ENCODE data around the gene ATP8B4.

ATP8B4 gene

GRCh38 chr15:49953421-49953820 is 165.6 kb downstream of the ATP8B4 start:
- no peak for DNase-seq (ENCODE audit: low read depth)

- DNase-seq (ENCODE audit: low read depth), result no peak
These were observed 172.4 kb downstream of the ATP8B4 start for GRCh38 chr15:49946681-49947080.

GRCh38 chr15:49934487-49934886 is 184.5 kb downstream of the ATP8B4 start:
- no peak for DNase-seq (ENCODE audit: low read depth)

- DNase-seq (ENCODE audit: low read depth), result no peak
These were observed 191.7 kb downstream of the ATP8B4 start for GRCh38 chr15:49927189-49927861.

DNA sequence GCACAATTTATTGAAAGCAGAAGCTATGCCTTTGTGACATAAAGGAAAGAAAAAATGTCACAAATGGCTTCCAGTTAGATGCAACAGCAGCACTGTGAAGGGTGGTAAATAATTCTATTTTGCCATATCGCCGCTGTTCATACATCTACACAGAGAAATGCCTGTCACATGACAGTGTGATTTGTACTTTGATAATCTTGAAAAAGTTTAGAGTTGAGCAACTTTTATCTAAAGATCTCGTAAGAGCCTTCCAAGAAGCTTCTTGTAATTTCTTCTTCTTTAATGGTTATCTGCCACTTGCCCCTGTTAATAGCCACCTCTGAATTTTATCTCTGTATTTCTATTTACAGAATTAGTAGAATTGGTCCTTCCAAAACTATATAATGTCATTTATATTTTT is 192.3 kb downstream of the ATP8B4 start:
- DNase-seq (ENCODE audit: low read depth), result no peak

DNA sequence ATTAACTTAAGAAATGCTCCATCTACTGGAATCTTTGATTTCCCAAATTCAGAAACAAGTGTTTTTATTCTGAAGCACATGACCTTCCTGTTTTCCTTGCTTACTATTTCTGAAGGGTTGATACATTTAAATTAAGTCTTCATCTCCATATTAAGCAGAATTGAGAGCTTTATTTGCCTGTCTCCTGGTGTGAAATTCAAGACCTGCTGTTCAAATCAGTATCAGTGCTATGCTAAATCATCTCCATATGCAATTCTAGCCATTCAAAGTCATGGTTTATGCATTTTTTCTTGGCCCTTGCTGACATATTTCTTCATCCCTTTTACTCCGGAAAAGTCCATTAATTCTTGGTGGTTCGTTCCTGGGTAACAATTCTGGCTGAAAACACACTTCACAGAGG is 195.4 kb downstream of the ATP8B4 start:
- DNase-seq (ENCODE audit: low read depth), result no peak

GRCh38 chr15:49919034-49919433 is 200.0 kb downstream of the ATP8B4 start:
- DNase-seq (ENCODE audit: low read depth), result no peak

DNA sequence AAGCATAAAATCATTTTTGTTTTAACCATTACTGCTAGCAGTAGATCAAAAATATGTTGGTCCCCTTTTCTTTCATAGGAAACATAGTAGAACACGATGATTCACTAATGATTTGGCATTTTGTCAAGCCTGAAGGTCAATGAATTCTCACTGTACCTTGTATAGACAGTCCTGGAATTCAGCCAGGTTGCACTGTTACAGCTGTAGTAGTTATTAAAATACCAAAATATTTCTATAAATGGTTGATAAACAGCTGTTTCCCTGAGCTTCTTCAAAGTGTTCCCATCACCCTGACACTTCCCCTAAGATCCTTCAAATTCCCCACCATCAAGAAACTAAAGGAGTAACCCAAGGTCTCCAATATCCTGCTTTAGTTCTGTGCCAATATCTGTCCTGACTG is 200.9 kb downstream of the ATP8B4 start:
- DNase-seq (ENCODE audit: low read depth), result no peak

DNA sequence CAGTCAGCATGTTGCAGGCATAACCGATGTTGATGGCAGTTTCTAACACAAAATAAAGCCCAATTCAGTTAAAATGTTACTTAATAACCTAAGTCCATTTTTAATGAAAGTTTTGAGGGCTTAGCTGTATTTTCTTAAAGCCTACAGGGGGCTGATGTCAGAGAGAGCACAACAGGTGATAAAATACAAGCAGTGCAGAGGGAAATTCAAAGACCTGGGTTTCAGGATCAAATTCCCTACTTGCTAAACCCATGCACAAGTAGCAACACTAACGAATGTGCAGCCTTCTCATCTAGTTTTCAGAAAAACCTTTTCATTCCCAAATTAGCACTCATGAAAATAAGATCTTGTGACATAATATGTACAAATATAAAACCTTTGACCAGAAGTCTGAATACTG is 202.0 kb downstream of the ATP8B4 start:
- no peak for DNase-seq (ENCODE audit: low read depth)

GRCh38 chr15:49915822-49916221 is 203.2 kb downstream of the ATP8B4 start:
- no peak for DNase-seq (ENCODE audit: low read depth)

DNA sequence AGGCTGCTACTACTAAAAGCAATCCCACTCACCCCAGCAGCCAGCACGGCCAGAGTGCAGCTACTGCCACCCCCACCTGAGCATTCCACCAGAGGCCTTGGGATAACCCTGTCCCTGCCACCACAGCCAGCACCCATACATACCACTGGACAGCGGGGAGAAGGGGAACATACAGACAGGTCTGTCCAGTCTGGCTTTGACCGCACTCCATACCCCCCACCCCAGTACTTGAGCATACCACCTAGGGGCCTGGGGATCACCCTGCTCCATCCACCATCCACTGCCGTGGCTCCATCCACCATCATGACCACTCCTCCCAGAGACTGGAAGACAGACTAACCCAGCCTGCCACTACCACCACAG is 210.1 kb downstream of the ATP8B4 start:
- DNase-seq (ENCODE audit: low read depth), result no peak

GRCh38 chr15:49908236-49908932 is 210.6 kb downstream of the ATP8B4 start:
- DNase-seq (ENCODE audit: low read depth), result no peak

- no peak for DNase-seq (ENCODE audit: low read depth)
These were observed 212.1 kb downstream of the ATP8B4 start for GRCh38 chr15:49906966-49907365.

GRCh38 chr15:49905221-49905620 is 213.8 kb downstream of the ATP8B4 start:
- DNase-seq (ENCODE audit: low read depth), result no peak

DNA sequence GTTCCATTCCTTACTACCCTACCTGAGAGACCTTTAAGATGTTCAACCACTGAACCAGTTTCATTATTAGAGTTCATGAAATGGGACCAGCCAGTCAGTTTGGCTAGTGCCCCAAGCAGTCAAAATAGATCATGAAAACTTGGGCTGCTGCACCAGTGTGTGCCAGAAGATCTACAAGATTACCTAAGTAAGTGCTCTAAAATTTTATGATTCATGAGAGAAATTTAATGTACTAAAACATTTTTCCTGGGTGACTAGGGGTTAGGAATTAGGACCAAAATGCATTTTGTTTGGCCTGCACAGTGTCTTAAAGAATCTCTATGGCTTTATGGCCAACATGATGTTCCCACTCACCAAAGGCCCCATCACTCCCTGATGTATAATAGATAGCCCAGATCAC is 214.7 kb downstream of the ATP8B4 start:
- DNase-seq (ENCODE audit: low read depth), result no peak

DNA sequence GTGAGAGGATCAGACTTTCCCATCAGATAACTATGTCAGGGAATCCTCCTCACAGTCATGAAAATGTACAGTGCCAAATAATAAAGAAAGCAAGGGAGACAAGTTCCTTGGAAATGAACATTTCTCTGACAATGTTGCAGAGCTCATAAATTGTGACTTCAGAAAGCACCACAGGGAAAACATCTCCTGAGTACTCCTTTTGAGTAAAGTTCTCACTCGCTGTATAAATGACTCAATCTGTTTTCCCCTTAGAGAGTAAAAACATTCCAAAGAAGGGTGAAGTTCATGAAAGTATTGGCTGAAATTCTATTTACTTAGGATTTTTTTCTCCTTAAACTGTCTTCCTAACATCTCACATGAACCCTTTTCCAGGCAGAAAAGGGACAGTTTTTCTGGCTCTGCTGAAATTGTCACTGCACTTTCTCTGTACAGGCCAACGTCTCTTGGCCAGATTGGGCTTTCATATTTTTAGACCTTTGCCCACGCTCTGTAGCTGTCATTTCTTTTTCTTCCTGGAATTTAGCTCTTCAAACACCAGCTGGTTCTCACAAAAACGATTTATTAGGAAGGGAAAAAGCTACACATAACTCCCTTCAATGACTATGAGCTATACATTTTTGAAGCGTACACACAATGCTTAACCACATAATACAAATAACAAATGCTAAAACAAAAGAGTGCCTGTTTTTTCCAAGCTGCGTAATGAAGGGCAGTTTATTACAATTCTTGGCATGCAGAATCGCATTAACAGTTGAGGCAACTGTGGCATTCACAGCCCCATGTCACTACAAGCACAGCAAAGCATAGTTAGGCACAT is 216.1 kb downstream of the ATP8B4 start:
- no peak for DNase-seq (ENCODE audit: low read depth)

GRCh38 chr15:49901996-49902684 is 216.9 kb downstream of the ATP8B4 start:
- DNase-seq (ENCODE audit: low read depth), result no peak

- DNase-seq (ENCODE audit: low read depth), result no peak
These were observed 217.7 kb downstream of the ATP8B4 start for GRCh38 chr15:49901321-49901720.

- DNase-seq (ENCODE audit: low read depth), result no peak
These were observed 218.2 kb downstream of the ATP8B4 start for GRCh38 chr15:49900903-49901235.

DNA sequence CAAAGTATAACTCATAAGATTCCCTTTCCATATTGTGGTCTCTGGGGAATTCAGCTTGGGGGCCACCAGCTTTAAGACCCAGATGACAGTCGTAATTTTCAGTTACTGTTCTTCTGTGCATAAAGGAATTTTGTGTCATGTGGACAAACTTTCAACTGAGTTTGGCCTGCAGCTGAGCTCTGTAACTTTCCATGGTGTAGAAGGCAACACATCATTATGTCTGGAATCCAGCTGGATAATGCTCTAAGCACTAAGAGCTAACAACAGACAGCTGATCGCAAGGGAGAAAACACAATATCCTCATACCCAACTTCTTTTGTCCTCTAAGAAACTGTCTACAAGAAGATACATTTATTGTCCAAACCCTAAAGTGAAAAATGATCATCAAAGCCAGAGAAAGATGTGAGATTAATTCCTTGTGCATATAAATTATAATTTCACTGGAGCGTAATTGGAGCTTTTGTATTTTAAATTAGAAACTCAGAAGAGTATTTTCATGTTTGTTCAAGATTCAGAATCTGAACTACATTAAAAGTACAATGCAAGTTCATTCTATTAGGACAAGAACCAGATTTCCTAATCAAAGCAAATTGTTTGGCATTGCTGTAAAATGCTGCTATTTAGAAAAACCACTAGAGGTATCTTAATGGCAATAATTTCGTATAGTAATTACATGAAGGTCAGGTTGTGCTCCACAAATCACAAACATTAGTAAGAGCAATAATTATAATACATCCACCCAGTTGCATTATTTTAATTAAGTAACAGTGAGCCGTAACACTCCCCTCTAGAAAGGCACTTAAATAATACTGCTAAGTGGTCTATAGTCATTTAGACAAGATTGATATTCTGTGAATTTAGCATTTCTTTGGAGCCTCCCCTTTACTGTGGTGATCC is 218.8 kb downstream of the ATP8B4 start:
- no peak for DNase-seq (ENCODE audit: low read depth)

GRCh38 chr15:49898575-49899283 is 220.3 kb downstream of the ATP8B4 start:
- DNase-seq (ENCODE audit: low read depth), result no peak
